OCI-LY1 (cell line): ENCODE results near the gene SLC30A3.

Experiments
- H2AFZ ChIP-seq: fragments of 200-600 bp; sonication (generic), shearing (Covaris generic); 2 replicates; pipeline ENCODE4 v1.6.0; 2014; ENCODE audit warnings: antibody characterized with exemption, mild to moderate bottlenecking, low read length
- H3F3A ChIP-seq: fragments of 200-600 bp; sonication (generic), shearing (Covaris generic); 2 replicates; pipeline ENCODE4 v1.6.0; 2014; ENCODE audit warnings: mild to moderate bottlenecking, antibody characterized with exemption, low read length, moderate library complexity; ENCODE audit not compliant: insufficient read depth
- H3K27ac ChIP-seq: fragments of 200-600 bp; sonication (generic); 2 replicates; pipeline ENCODE4 v1.5.1; 2014; ENCODE audit warnings: low read length, mixed run types, mild to moderate bottlenecking, low read depth; ENCODE audit not compliant: poor library complexity, severe bottlenecking
- H3K27me3 ChIP-seq: fragments of 200-600 bp; sonication (generic); 2 replicates; pipeline ENCODE4 v1.6.0; 2014; ENCODE audit warnings: antibody characterized with exemption, mild to moderate bottlenecking, low read length, moderate library complexity; ENCODE audit not compliant: insufficient read depth
- H3K36me3 ChIP-seq: fragments of 200-600 bp; sonication (generic); 2 replicates; pipeline ENCODE4 v1.6.1; 2014; ENCODE audit warnings: mild to moderate bottlenecking, antibody characterized with exemption, low read length, moderate library complexity, mixed read lengths; ENCODE audit not compliant: insufficient read depth
- H3K4me1 ChIP-seq: fragments of 200-600 bp; sonication (generic); 2 replicates; pipeline ENCODE4 v1.5.1; 2014; ENCODE audit warnings: mild to moderate bottlenecking, low read length, moderate library complexity; ENCODE audit not compliant: insufficient read depth, severe bottlenecking
- H3K4me2 ChIP-seq: fragments of 200-600 bp; sonication (generic), shearing (Covaris generic); 2 replicates; pipeline ENCODE4 v1.6.1; 2014; ENCODE audit warnings: low read length
- H3K4me3 ChIP-seq: fragments of 200-600 bp; sonication (generic); 2 replicates; pipeline ENCODE4 v1.5.1; 2014; ENCODE audit warnings: low read length, low read depth, mild to moderate bottlenecking, mixed read lengths; ENCODE audit not compliant: poor library complexity, severe bottlenecking
- H3K79me2 ChIP-seq: fragments of 200-600 bp; shearing (Covaris generic); 2 replicates; pipeline ENCODE4 v1.6.1; 2016; ENCODE audit warnings: mixed run types, low read length, mixed read lengths; ENCODE audit not compliant: insufficient read depth
- H3K9ac ChIP-seq: fragments of 200-600 bp; sonication (generic), shearing (Covaris generic); 2 replicates; pipeline ENCODE4 v1.6.1; 2014; ENCODE audit warnings: mild to moderate bottlenecking, low read length, mixed read lengths
- H3K9me2 ChIP-seq: fragments of 200-600 bp; sonication (generic), shearing (Covaris generic); 2 replicates; pipeline ENCODE4 v1.6.1; 2014; ENCODE audit warnings: low read depth, mild to moderate bottlenecking, low read length, mixed read lengths
- H3K9me3 ChIP-seq: fragments of 200-600 bp; shearing (Covaris generic); 2 replicates; pipeline ENCODE4 v1.6.1; 2014; ENCODE audit warnings: low read length, mixed read lengths
- H4K20me1 ChIP-seq: fragments of 200-600 bp; sonication (generic), shearing (Covaris generic); 2 replicates; pipeline ENCODE4 v1.6.0; 2016; ENCODE audit warnings: mild to moderate bottlenecking, low read length; ENCODE audit not compliant: insufficient read depth
- CTCF ChIP-seq: fragments of 200-600 bp; sonication (generic), shearing (Covaris generic); IDR thresholded peaks from 2 replicates; pipeline ENCODE4 v1.5.1; 2017; ENCODE audit warnings: mild to moderate bottlenecking, antibody characterized with exemption, low read length, moderate library complexity, mixed read lengths
- EZH2 ChIP-seq: fragments of 200-600 bp; sonication (generic), shearing (Covaris generic); IDR thresholded peaks from 2 replicates; pipeline ENCODE4 v1.8.0; 2017; ENCODE audit warnings: borderline replicate concordance, mixed run types, mild to moderate bottlenecking, antibody characterized with exemption, low read length, moderate library complexity, mixed read lengths

The SLC30A3 gene

GRCh38 chr2:27225526-27225925 lies 37.3 kb downstream of the SLC30A3 start:
- no peaks in the 10 kb centered on the region for H3K9me2 ChIP-seq
- H3K9me3 ChIP-seq: no peaks in the 10 kb centered on the region
- H3F3A ChIP-seq: no peaks in the 10 kb centered on the region
- no peak overlapping the region for H3K4me2 ChIP-seq
- no peak overlapping the region for H3K9ac ChIP-seq
- H3K79me2 ChIP-seq: no peaks in the 10 kb centered on the region
- H3K36me3 ChIP-seq: peaks cover 96% of the 10 kb centered on the region
- H2AFZ ChIP-seq: no peak overlapping the region
- no peaks in the 10 kb centered on the region for H4K20me1 ChIP-seq
- H3K27ac ChIP-seq: no peak overlapping the region
- no peaks in the 10 kb centered on the region for H3K27me3 ChIP-seq
- no peak overlapping the region for H3K4me3 ChIP-seq
- H3K4me1 ChIP-seq: no peaks in the 10 kb centered on the region
- TF ChIP-seq CTCF (no peak), EZH2 (no peak)

- Histone ChIP-seq H3K36me3 (peaks cover 94% of the 10 kb centered on the region), H3K9ac (no peak overlapping the region), H2AFZ (no peak overlapping the region), H3K79me2 (peaks cover under 1% of the 10 kb centered on the region; the same call in 1 of the 2 replicates), H3K9me3 (no peaks in the 10 kb centered on the region), H4K20me1 (no peaks in the 10 kb centered on the region), H3K27me3 (no peaks in the 10 kb centered on the region), H3K27ac (no peak overlapping the region), H3K4me3 (no peak overlapping the region), H3K4me1 (peaks cover 9% of the 10 kb centered on the region), H3K4me2 (no peak overlapping the region), H3F3A (no peaks in the 10 kb centered on the region), H3K9me2 (no peaks in the 10 kb centered on the region)
- TF ChIP-seq EZH2 (no peak), CTCF (no peak)
Observed at GRCh38 chr2:27223416-27223815, 39.4 kb downstream of the SLC30A3 start.

GRCh38 chr2:27222407-27222806 lies 40.4 kb downstream of the SLC30A3 start:
- Histone ChIP-seq H3K9ac (no peak overlapping the region), H3K9me3 (no peaks in the 10 kb centered on the region), H3K27me3 (no peaks in the 10 kb centered on the region), H3K9me2 (no peaks in the 10 kb centered on the region), H3K4me3 (no peak overlapping the region), H3F3A (no peaks in the 10 kb centered on the region), H3K27ac (no peak overlapping the region), H4K20me1 (no peaks in the 10 kb centered on the region), H3K79me2 (peaks cover 11% of the 10 kb centered on the region), H3K4me2 (no peak overlapping the region), H2AFZ (no peak overlapping the region), H3K4me1 (peaks cover 15% of the 10 kb centered on the region), H3K36me3 (peaks cover 94% of the 10 kb centered on the region)
- no peak for TF ChIP-seq EZH2

- TF ChIP-seq CTCF: no peak
- TF ChIP-seq EZH2: no peak
- H3F3A ChIP-seq: no peaks in the 10 kb centered on the region
- H3K27ac ChIP-seq: no peak overlapping the region
- H3K4me3 ChIP-seq: no peak overlapping the region
- H3K36me3 ChIP-seq: peaks cover 90% of the 10 kb centered on the region
- H3K4me2 ChIP-seq: no peak overlapping the region
- no peaks in the 10 kb centered on the region for H3K9me3 ChIP-seq
- H3K4me1 ChIP-seq: peaks cover 23% of the 10 kb centered on the region
- H2AFZ ChIP-seq: no peak overlapping the region
- no peaks in the 10 kb centered on the region for H3K27me3 ChIP-seq
- H3K79me2 ChIP-seq: peaks cover 11% of the 10 kb centered on the region
- H3K9me2 ChIP-seq: no peaks in the 10 kb centered on the region
- no peak overlapping the region for H3K9ac ChIP-seq
- H4K20me1 ChIP-seq: no peaks in the 10 kb centered on the region
Observed at GRCh38 chr2:27221166-27221565, 41.7 kb downstream of the SLC30A3 start.
